Measurements from ENCODE around the gene JAG2.
"Not testable (repeated sequence)": the region's sequence is repeated elsewhere in the genome, so short reads cannot be mapped to it uniquely, and the experiment has no call there.

JAG2 gene

DNA sequence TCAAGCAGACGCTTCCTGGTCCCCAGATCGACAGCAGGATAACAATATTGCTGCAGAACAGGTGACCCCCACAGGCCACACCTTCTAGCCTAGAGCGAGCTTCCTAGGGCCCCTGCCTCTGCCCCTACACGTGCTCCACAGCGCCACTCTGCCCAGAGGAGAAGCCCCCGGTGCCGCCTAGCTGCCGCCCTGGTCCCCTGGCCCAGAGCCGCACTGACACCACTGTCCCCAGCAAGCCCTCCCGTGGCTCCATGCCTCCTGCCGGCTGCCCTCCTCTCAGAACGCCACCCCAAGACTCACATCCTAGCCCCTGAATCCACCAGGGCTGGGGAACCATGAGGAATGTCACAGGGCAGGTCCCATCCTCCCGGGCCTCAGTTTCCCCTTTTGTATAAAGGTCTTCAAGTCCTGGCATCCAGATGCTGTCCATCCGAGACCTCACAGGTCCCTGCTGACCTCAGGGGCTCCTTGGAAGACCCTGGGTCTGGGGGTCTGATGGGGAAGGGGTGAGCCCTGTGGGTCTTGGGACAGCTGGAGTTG lies 31.0 kb downstream of the JAG2 start:
- DNase-seq, result no peak

DNA sequence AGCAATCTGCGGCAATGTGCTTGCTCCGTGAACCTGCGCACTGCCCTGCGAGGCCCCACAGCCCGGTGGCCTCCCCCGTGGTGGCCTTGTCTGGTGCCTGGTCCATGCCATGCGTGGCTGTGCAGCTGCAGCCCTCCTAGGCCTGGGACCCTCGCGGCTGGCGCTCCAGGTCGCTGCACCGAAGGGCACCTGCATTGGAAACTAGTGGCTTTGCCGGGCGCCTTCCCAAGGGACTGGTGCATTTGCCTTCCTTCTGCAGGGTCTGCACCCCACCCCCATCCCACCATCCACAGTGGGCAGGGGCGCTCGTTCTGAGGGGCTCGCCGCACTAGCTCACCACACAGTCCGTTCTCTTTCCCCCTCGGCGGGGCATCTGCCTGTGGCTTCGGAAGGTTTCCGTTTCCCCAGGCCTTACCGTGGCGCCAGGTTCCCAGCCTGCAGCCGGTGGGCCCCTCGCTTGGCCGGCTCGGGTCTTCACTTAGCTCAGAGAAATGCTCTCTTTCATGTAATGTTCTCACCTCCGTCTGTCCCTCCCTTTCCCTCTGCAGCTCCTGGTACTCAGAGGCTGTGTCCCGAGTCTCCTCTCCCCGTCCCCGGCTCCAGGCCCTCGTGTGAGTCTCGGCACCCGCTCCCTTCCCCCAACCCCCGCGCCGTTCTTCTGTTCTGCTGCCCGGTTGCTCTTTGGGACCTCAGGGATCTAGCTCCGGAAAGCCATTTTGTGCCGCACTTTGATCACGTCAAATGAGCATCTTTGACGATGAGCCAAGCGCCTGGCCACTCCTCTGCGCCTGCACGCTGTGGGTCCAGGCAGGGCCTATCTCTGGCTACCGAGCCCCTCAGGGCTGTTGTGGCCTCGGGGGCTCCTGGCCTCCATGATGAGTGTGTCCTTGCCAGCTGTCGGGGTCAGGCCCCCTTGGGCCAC lies 31.9 kb downstream of the JAG2 start:
- no peak for DNase-seq

DNA sequence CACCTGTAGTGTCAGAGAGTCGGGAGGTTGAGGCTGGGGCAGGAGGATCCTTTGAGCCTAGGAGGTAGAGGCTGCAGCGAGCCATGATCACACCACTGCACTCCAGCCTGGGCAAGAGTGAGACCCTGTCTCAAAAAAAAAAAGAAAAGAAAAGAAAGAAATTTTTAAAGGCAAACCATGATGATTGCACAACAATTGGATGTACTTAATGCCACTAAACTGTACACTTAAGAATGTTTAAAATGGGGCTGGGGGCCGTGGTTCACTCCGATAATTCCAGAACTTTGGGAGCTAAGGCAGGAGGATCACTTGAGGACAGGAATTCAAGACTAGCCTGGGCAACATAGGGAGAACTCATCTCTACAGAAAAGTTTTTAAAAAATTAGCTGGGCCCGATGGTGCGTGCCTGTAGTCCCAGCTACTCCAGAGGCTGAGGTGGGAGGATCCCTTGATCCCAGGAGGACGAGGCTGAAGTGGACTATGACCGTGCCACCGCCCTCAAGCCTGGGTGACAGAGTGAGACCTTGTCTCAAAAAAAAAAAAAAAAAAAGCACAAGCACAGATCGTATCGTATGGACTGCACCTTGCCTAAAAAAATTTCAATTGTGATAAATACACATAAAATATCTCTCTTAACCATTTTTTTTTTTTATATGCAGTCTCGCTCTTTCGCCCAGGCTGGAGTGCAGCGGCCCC lies 32.7 kb downstream of the JAG2 start:
- no peak for DNase-seq

- DNase-seq, result no peak
Measured at GRCh38 chr14:105132921-105133654, 35.5 kb downstream of the JAG2 start.

DNA sequence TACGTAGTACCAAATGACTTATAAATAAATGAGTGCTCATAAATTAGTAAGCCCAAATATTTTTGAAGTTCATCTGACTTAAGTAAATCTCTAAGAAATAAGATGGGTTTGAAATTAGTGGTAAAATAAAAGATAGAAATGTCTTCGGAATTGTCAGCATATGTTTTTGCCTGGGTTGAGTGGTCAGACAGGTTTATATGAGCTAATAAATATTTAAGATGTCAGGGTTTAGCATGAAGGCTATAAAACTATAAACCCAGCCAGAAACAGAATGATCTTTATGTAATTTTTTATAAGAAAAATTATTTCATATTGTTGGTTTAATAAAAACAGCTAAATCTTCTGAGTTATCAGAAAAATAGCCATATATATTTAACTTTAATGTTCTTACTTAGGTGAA lies 37.3 kb downstream of the JAG2 start:
- no peak for DNase-seq

- no peak for DNase-seq
Measured at GRCh38 chr14:105128059-105128458, 40.5 kb downstream of the JAG2 start.

DNA sequence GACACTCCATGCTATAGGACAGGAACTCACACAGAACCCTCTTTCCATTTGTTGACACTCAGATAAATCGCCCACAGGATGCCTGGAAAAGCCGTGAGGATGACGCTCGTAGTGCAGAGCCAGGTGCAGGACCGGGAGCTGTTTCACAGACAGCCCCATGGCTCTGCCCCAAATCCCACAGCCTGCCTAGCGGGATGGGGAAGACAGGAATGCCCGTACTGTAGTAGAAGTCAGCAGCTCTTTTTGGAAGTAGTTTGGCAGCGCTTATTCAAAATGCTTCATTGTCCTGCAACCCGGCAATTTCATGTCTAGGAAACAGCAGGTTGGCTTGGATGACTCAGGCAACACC lies 41.6 kb downstream of the JAG2 start:
- DNase-seq, result no peak

- DNase-seq, result no peak
Measured at GRCh38 chr14:105126126-105126980, 42.2 kb downstream of the JAG2 start.

DNA sequence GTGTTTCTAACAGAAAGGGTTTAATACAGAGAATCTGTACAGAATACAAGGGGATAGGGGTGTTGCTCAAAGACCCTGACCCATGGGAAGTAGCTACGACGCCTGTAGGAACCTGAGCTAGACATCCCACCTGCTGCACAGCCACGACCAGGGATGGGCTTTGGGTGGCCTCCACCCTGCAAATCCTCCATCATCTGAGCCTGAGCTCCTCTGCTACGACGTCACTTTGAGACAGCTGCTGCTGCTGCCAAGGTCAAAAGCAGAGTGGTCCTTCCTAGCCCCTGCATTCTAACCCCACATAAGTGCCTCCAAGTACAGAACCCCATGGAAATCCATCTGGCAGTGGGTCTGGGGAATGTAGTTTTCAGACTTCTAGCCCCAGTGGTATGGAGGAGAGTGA lies 43.8 kb downstream of the JAG2 start:
- no peak for DNase-seq

- no peak for DNase-seq
Measured at GRCh38 chr14:105123981-105124765, 44.4 kb downstream of the JAG2 start.

DNA sequence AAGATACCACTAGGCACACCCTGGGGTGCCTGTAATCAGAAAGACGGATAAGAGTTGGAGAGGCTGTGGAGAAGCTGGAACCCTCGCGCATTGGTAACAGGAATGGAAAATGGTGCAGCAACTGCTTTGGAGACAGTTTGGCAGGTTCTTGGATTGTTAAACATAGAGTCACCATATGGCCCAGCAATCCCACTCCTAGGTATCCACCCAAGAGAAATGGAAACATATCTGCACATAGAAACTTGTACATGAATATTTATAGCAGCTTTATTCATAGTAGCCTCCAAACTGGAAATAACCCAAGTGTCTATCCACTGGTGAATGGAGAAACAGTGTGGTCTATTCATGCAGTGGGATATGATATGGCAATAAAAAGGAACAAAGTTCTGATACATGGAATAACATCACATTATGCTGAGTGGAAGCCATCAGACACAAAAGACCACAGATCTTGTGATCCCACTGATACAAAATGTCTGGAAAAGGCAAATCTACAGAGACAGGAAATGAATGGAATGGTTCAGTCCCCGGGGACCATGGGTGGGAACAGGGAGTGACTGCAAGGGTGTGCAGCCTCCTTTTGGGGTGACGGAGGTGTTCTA lies 45.4 kb downstream of the JAG2 start:
- no peak for DNase-seq

DNA sequence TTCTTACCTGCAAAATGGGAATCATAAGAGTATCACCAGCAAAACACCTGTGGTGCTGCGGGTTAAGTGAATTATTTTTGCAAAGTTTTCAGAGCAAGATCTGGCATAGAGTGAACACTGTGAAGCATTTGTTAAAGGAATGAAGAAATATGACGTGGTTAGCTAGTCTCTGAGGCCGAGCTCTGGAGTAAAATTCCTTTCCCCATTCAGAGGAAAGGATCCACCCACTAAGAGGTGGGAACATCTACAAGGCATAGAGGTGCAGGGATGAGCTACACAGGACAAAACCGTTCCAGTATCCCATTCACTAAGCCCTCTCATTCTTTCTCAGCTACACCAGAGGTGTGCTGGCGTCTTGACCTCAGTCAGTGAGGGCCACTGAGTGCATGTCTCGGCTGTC lies 48.5 kb downstream of the JAG2 start:
- no peak for DNase-seq

- DNase-seq, result no peak
Measured at GRCh38 chr14:105119408-105120025, 49.1 kb downstream of the JAG2 start.

GRCh38 chr14:105118646-105119407 lies 49.7 kb downstream of the JAG2 start:
- DNase-seq, result no peak

GRCh38 chr14:105117710-105118385 lies 50.7 kb downstream of the JAG2 start:
- no peak for DNase-seq

DNA sequence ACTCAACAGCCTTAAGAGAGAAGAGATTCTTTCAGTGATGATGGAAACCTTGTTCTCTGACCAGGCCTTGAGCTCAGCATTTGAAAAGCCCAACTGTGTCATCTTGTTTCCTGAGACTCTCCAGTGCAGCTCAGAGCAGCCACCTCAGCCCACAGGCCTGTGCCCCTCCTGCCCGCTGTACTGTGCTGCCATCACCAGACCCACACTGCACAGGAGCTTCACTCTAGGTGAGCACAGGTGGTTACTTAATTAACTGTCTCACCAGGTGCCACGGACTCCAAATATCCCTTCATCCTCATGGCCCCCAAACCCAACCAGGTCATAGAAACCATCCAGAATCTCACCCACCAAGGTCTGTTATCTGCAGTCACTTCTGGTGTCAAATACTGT lies 51.3 kb downstream of the JAG2 start:
- no peak for DNase-seq

- DNase-seq, result no peak
Measured at GRCh38 chr14:105116451-105117256, 51.9 kb downstream of the JAG2 start.

GRCh38 chr14:105109243-105109642 lies 59.3 kb downstream of the JAG2 start:
- not testable (repeated sequence) for DNase-seq
